HG03045 (cell line): ENCODE measurements around the gene FCRL4.
"Not testable (repeated sequence)": the region's sequence is repeated elsewhere in the genome, so short reads cannot be mapped to it uniquely, and the experiment has no call there.

ENCODE experiments used
- ATAC-seq: cut with Tn5 transposase; IDR thresholded peaks from one replicate; pipeline ENCODE4 v1.9.1; 2021; ENCODE audit warnings: mild to moderate bottlenecking, moderate library complexity; ENCODE audit not compliant: unreplicated experiment

Gene FCRL4

GRCh38 chr1:157551694-157552693, 45.9 kb downstream of the FCRL4 start, which contains the start of gene FCRL5:
Gene FCRL5 (minus strand): TSS chr1:157552515. CDS start chr1:157552362, 153 bp downstream.
- ATAC-seq, result peak; percentile 68

- ATAC-seq, result not testable (repeated sequence)
Measured at GRCh38 chr1:157548081-157548480, 49.8 kb downstream of the FCRL4 start.

- ATAC-seq, result no peak
Measured at GRCh38 chr1:157542676-157543075, 55.2 kb downstream of the FCRL4 start.

- ATAC-seq, result no peak
Measured at GRCh38 chr1:157540852-157541251, 57.0 kb downstream of the FCRL4 start.

GRCh38 chr1:157540160-157540748, 57.6 kb downstream of the FCRL4 start:
- ATAC-seq, result no peak

- no peak for ATAC-seq
Measured at GRCh38 chr1:157539568-157539967, 58.3 kb downstream of the FCRL4 start.

- no peak for ATAC-seq
Measured at GRCh38 chr1:157532569-157532968, 65.3 kb downstream of the FCRL4 start.

GRCh38 chr1:157523774-157524493, 74.0 kb downstream of the FCRL4 start:
- ATAC-seq, result peak; percentile 84
